Measurements from ENCODE around the gene ZDHHC8. TPM values are rescaled to one million over a fixed set of nuclear protein-coding genes. Genes with fewer than 3 reads are reported as not detected.

The ZDHHC8 gene
- 30.3 and 35.8 TPM in 2 replicates for total RNA-seq
- 43.8 and 53.4 TPM in 2 replicates for polyA plus RNA-seq

- DNase-seq (ENCODE audit: low read depth in 1 of 2, low spot score in 1 of 2), result peak; percentile 36 to 64
- peaks cover 18% of the 10 kb centered on the region for H3K4me1 ChIP-seq (ENCODE audit: low read depth)
- TF ChIP-seq CTCF (IDR thresholded peaks at IDR 0.05; ENCODE audit: low read depth, low read length), result no peak
- H3K9me3 ChIP-seq (ENCODE audit: low read depth), result no peaks in the 10 kb centered on the region
- H3K27ac ChIP-seq, result peak within 1 kb of the TSS; percentile 91
- peak within 1 kb of the TSS; percentile 98 for H3K4me3 ChIP-seq
- H3K36me3 ChIP-seq, result peaks cover 10% of the 10 kb centered on the region
- H3K27me3 ChIP-seq, result no peaks in the 10 kb centered on the region
These were observed at the start of gene ZDHHC8 for GRCh38 chr22:20131597-20131858. Gene ZDHHC8 (plus strand): TSS chr22:20131804. CDS start chr22:20131948, 144 bp downstream.

- H3K27ac ChIP-seq, result no peak overlapping the region
- no peak overlapping the region for H3K4me3 ChIP-seq
- no peak for DNase-seq (ENCODE audit: low read depth in 1 of 2, low spot score in 1 of 2)
- no peaks in the 10 kb centered on the region for H3K27me3 ChIP-seq
- H3K36me3 ChIP-seq, result peaks cover 26% of the 10 kb centered on the region
- TF ChIP-seq CTCF (IDR thresholded peaks at IDR 0.05; ENCODE audit: low read depth, low read length), result no peak
- H3K9me3 ChIP-seq (ENCODE audit: low read depth), result no peaks in the 10 kb centered on the region
- H3K4me1 ChIP-seq (ENCODE audit: low read depth), result peaks cover 19% of the 10 kb centered on the region
These were observed 48.3 kb upstream of the ZDHHC8 start for GRCh38 chr22:20083157-20083890.

GRCh38 chr22:20083891-20084546, 47.6 kb upstream of the ZDHHC8 start:
- no peak for DNase-seq (ENCODE audit: low read depth in 1 of 2, low spot score in 1 of 2)
- H3K4me1 ChIP-seq (ENCODE audit: low read depth), result peaks cover 19% of the 10 kb centered on the region

GRCh38 chr22:20084547-20085413, 46.8 kb upstream of the ZDHHC8 start:
- H3K4me1 ChIP-seq (ENCODE audit: low read depth), result peaks cover 19% of the 10 kb centered on the region
- TF ChIP-seq CTCF (IDR thresholded peaks at IDR 0.05; ENCODE audit: low read depth, low read length), result peak; percentile 40
- peak overlapping the region; percentile 72 for H3K27ac ChIP-seq
- peaks cover 40% of the 10 kb centered on the region for H3K36me3 ChIP-seq
- H3K27me3 ChIP-seq, result no peaks in the 10 kb centered on the region
- H3K9me3 ChIP-seq (ENCODE audit: low read depth), result no peaks in the 10 kb centered on the region
- DNase-seq (ENCODE audit: low read depth in 1 of 2, low spot score in 1 of 2), result peak; percentile 21 to 70
- no peak overlapping the region for H3K4me3 ChIP-seq

More at GRCh38 chr22:20083891-20084546, 47.6 kb upstream of the ZDHHC8 start:
- no peaks in the 10 kb centered on the region for H3K9me3 ChIP-seq (ENCODE audit: low read depth)
- no peak overlapping the region for H3K4me3 ChIP-seq
- no peaks in the 10 kb centered on the region for H3K27me3 ChIP-seq
- H3K27ac ChIP-seq, result peak overlapping the region; percentile 72
- no peak for TF ChIP-seq CTCF (IDR thresholded peaks at IDR 0.05; ENCODE audit: low read depth, low read length)
- peaks cover 32% of the 10 kb centered on the region for H3K36me3 ChIP-seq

GRCh38 chr22:20085651-20086050, 46.0 kb upstream of the ZDHHC8 start:
- no peaks in the 10 kb centered on the region for H3K27me3 ChIP-seq
- H3K4me3 ChIP-seq, result no peak overlapping the region
- no peak for DNase-seq (ENCODE audit: low read depth in 1 of 2, low spot score in 1 of 2)
- H3K9me3 ChIP-seq (ENCODE audit: low read depth), result no peaks in the 10 kb centered on the region
- no peak for TF ChIP-seq CTCF (IDR thresholded peaks at IDR 0.05; ENCODE audit: low read depth, low read length)
- H3K27ac ChIP-seq, result peak overlapping the region; percentile 72
- peaks cover 19% of the 10 kb centered on the region for H3K4me1 ChIP-seq (ENCODE audit: low read depth)
- peaks cover 48% of the 10 kb centered on the region for H3K36me3 ChIP-seq
